ENCODE data around the gene RBM19. TPM values are rescaled to one million over a fixed set of nuclear protein-coding genes. Genes with fewer than 3 reads are reported as not detected.

RBM19 gene
- total and polyA plus RNA-seq, 2 donors (not counting 3 experiments of a cell fraction or from before 2014, with no cell fraction given): 13.2 to 34.4 TPM

DNA sequence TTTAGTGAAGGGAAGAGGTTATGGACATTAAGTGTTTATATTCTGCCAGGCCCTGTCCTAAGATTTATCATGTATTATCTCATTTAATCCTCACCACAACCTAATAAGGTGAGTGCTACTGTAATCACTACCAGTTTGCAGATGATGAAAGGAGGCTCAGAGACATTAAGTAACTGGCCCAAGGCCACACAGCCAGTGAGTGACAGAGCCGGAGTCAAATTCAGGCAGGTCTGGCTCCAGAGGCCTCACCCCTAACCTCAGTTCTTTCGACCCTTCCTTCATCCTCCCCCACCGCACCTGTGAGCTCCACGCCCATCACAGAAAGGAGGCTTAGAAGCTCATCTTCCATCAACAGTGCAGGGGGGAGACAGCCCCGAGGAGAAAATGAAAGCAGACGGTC, 197.3 kb downstream of the RBM19 start:
- CTCF ChIA-PET: no interaction called here
- POLR2A ChIA-PET: no interaction called here
- dilution Hi-C loops (cut with MboI; ENCODE audit: extremely low pct_ligation_motif_present, low sequenced_read_pairs): no loop called here
- no peaks in the 10 kb centered on the region for H3K4me1 ChIP-seq (ENCODE audit: control insufficient read depth, extremely low read depth, insufficient read depth, low read length)
- H3K9me1 ChIP-seq (replicated peaks; ENCODE audit: control insufficient read depth, extremely low read depth, insufficient read depth, low read length): no peaks in the 10 kb centered on the region
- no peaks in the 10 kb centered on the region for H3K79me2 ChIP-seq (ENCODE audit: control insufficient read depth, insufficient read depth, low read length)
- intact Hi-C loops (cut with micrococcal nuclease): no loop called here
- no peak overlapping the region for H3K9ac ChIP-seq (replicated peaks; ENCODE audit: extremely low read depth, insufficient read depth, low read length)
- no peaks in the 10 kb centered on the region for H3K36me3 ChIP-seq (ENCODE audit: control insufficient read depth in 2 of 2, extremely low read depth in 1 of 2, insufficient read depth in 2 of 2, low read length in 2 of 2)
- no peak overlapping the region for H3K27ac ChIP-seq (ENCODE audit: insufficient read depth, low read depth, low read length)
- TF ChIP-seq JUN (IDR thresholded peaks at IDR 0.05; ENCODE audit: borderline replicate concordance, insufficient read depth, insufficient read length, low read depth): no peak
- TF ChIP-seq EZH2 (IDR thresholded peaks at IDR 0.05; ENCODE audit: borderline replicate concordance, low read depth, low read length, severe bottlenecking): no peak
- TF ChIP-seq POLR2AphosphoS5 (IDR thresholded peaks at IDR 0.05; ENCODE audit: insufficient read depth, low read depth, low read length): no peak
- TF ChIP-seq, protein P1, sequence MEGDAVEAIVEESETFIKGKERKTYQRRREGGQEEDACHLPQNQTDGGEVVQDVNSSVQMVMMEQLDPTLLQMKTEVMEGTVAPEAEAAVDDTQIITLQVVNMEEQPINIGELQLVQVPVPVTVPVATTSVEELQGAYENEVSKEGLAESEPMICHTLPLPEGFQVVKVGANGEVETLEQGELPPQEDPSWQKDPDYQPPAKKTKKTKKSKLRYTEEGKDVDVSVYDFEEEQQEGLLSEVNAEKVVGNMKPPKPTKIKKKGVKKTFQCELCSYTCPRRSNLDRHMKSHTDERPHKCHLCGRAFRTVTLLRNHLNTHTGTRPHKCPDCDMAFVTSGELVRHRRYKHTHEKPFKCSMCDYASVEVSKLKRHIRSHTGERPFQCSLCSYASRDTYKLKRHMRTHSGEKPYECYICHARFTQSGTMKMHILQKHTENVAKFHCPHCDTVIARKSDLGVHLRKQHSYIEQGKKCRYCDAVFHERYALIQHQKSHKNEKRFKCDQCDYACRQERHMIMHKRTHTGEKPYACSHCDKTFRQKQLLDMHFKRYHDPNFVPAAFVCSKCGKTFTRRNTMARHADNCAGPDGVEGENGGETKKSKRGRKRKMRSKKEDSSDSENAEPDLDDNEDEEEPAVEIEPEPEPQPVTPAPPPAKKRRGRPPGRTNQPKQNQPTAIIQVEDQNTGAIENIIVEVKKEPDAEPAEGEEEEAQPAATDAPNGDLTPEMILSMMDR (IDR thresholded peaks at IDR 0.05; ENCODE audit: extremely low read depth in 1 of 2, insufficient read depth in 1 of 2, low read depth in 1 of 2, low read length in 2 of 2): no peak
- TF ChIP-seq, protein P2, sequence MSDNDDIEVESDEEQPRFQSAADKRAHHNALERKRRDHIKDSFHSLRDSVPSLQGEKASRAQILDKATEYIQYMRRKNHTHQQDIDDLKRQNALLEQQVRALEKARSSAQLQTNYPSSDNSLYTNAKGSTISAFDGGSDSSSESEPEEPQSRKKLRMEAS (IDR thresholded peaks at IDR 0.05; ENCODE audit: insufficient read depth, insufficient read length): no peak
- TF ChIP-seq GATA2 (IDR thresholded peaks at IDR 0.05; ENCODE audit: insufficient read depth, insufficient read length, low read depth, low read length): no peak
- TF ChIP-seq FOS (IDR thresholded peaks at IDR 0.05; ENCODE audit: borderline replicate concordance, insufficient read depth, low read length): no peak
- TF ChIP-seq MYC (IDR thresholded peaks at IDR 0.05; ENCODE audit: low read depth, low read length): no peak
- TF ChIP-seq POLR2A (IDR thresholded peaks at IDR 0.05; ENCODE audit: low read depth, low read length): no peak
- FAIRE-seq (no peak), DNase-seq (ENCODE audit: low read depth, low spot score) (no peak)
- H3K4me2 ChIP-seq (ENCODE audit: insufficient read depth, low read length): no peak overlapping the region
- H3K27me3 ChIP-seq (ENCODE audit: control insufficient read depth in 2 of 2, insufficient read depth in 2 of 2, low read length in 2 of 2): no peaks in the 10 kb centered on the region
- H3K9me3 ChIP-seq (replicated peaks; ENCODE audit: control insufficient read depth, insufficient read depth, low read length): no peaks in the 10 kb centered on the region
- H4K20me1 ChIP-seq (replicated peaks; ENCODE audit: control insufficient read depth, extremely low read depth, insufficient read depth, low read length): no peaks in the 10 kb centered on the region
- H3K4me3 ChIP-seq (replicated peaks in 1 of 3; ENCODE audit: insufficient read depth in 1 of 3, low read depth in 1 of 3, low read length in 3 of 3): no peak overlapping the region
- H2AFZ ChIP-seq (ENCODE audit: low read depth, low read length): no peak overlapping the region
- no TSS peak for BruUV-seq (replicated peaks)

All from endothelial cell of umbilical vein (primary cell).